Transverse colon (tissue), 4 donors: Measurements from ENCODE around the gene ALKBH2. TPM values are rescaled to one million over a fixed set of nuclear protein-coding genes. Genes with fewer than 3 reads are reported as not detected.
"Not testable (repeated sequence)": the region's sequence is repeated elsewhere in the genome, so short reads cannot be mapped to it uniquely, and the experiment has no call there.

ENCODE experiments used
- DNase-seq: peaks from one replicate; pipeline ENCODE4 v3.0.0-alpha.2; 2019
- H3K27ac ChIP-seq, 4 donors: fragments of 200-600 bp; sonication (generic); 2 replicates each; pipeline ENCODE4 v1.5.1; 2016 to 2018; ENCODE audit warnings: inconsistent platforms in 4 of 4
- H3K27me3 ChIP-seq: fragments of 200-600 bp; sonication (generic); 2 replicates; pipeline ENCODE4 v1.5.1; 2017; ENCODE audit warnings: inconsistent platforms
- H3K36me3 ChIP-seq, 4 donors: fragments of 200-600 bp; sonication (generic); 2 replicates each; pipeline ENCODE4 v1.5.1; 2017 to 2019; ENCODE audit warnings: inconsistent platforms in 4 of 4
- H3K4me1 ChIP-seq, 4 donors: fragments of 200-600 bp; sonication (generic); 2 replicates each; pipeline ENCODE4 v1.5.1; 2017 to 2020; ENCODE audit warnings: inconsistent platforms in 4 of 4
- H3K4me3 ChIP-seq, 4 donors: fragments of 200-600 bp; sonication (generic); 1 replicate in 1 of 4; 2 replicates in 3 of 4; pipeline versions ENCODE4 v1.5.1 to v1.6.1; 2017 to 2019; ENCODE audit warnings: inconsistent platforms in 4 of 4
- H3K9me3 ChIP-seq, 2 donors: fragments of 200-600 bp; sonication (generic); 2 replicates each; pipeline ENCODE4 v1.5.1; 2017 to 2019; ENCODE audit warnings: inconsistent platforms in 2 of 2
- CTCF ChIP-seq, 5 experiments: fragments of 200-600 bp in 3 of 5; fragments of 450-650 bp in 2 of 5; sonication (generic) in 3 of 5; IDR thresholded peaks; 1 replicate in 2 of 5; 2 replicates in 3 of 5; pipeline ENCODE4 v1.5.1; 2016 to 2017; ENCODE audit warnings: antibody characterized with exemption in 5 of 5, inconsistent platforms in 3 of 5, mild to moderate bottlenecking in 2 of 5, moderate library complexity in 1 of 5
- EP300 ChIP-seq: sonication (generic); formaldehyde crosslinking; IDR thresholded peaks from one replicate; pipeline ENCODE4 v1.6.1; 2017; ENCODE audit warnings: antibody characterized with exemption, low read depth
- POLR2A ChIP-seq: fragments of 450-650 bp; IDR thresholded peaks from one replicate; pipeline ENCODE4 v1.6.1; 2016; ENCODE audit warnings: antibody characterized with exemption, mild to moderate bottlenecking, moderate library complexity
- POLR2AphosphoS5 ChIP-seq, 3 donors: sonication (generic); formaldehyde crosslinking; IDR thresholded peaks; one replicate each; pipeline ENCODE4 v1.6.1; 2016; ENCODE audit warnings: antibody characterized with exemption in 3 of 3
- WGBS, 2 donors: methylation state at CpG; one replicate each; pipeline ENCODE4 v1.1.5; 2018; ENCODE audit warnings: low coverage in 1 of 2; 5-methylcytosine and 5-hydroxymethylcytosine counted together
- in situ Hi-C, 4 donors: fragments of 200-750 bp; cut with MboI; loops; one replicate each; pipeline versions ENCODE4 v1.15.0 to v1.15.1; 2017; ENCODE audit warnings: low sequenced_read_pairs in 3 of 4, low pct_ligation_motif_present in 1 of 4, low pct_unique_long_range_greater_than_20kb in 1 of 4
- intact Hi-C: fragments of 100-400 bp; cut with DNase I; formaldehyde crosslinking; loops from one replicate; pipeline ENCODE4 v1.15.1; 2023; ENCODE audit warnings: low total_unique reads
- small RNA-seq, 4 donors: library from RNA; depleted of rRNA; stranded (forward); fragments of <200 nt; gene quantifications; one replicate each; pipeline ENCODE3, GENCODE V24; 2016
- total RNA-seq, 4 donors: library from RNA; depleted of rRNA; stranded (reverse); fragments of >200 nt; gene quantifications; one replicate each; pipeline ENCODE4 v1.1.0, GENCODE V29; 2016

Gene ALKBH2
- total RNA-seq, 4 donors from 2014 or later, result 3.4 to 11.1 (median 7.1) TPM; not detected in 1

- H3K36me3 ChIP-seq, result no peaks in the 10 kb centered on the region
- intact Hi-C loops (loop anchor here (2.0 kb wide), 2 partner anchors 323 to 491 kb away; partner anchors contain the start of gene SART3), in situ Hi-C loops (no loop called here)
- peak overlapping the region in 3 of 4 donors; percentile 76 to 100 (median 78) for H3K4me3 ChIP-seq
- H3K4me1 ChIP-seq, result peaks cover 14 to 36% (median 17%) of the 10 kb centered on the region in 4 donors
- H3K27me3 ChIP-seq, result no peaks in the 10 kb centered on the region
- no peak for DNase-seq
- no peaks in the 10 kb centered on the region for H3K9me3 ChIP-seq
- TF ChIP-seq POLR2A, result no peak
- TF ChIP-seq CTCF (IDR thresholded peaks at IDR 0.05), result no peak
- no peak for TF ChIP-seq POLR2AphosphoS5 (IDR thresholded peaks at IDR 0.05)
- no peak for TF ChIP-seq EP300
- 12 to 20% methylated on average over 3 to 6 of the region's 6 CpGs for WGBS, 2 donors
- peak overlapping the region; percentile 90 to 96 (median 92) for H3K27ac ChIP-seq
Measured at GRCh38 chr12:109052097-109052413, 41.2 kb downstream of the ALKBH2 start.

- Histone ChIP-seq H3K27ac (peak overlapping the region; percentile 9 to 64 (median 59)), H3K4me1 (peaks cover 14 to 34% (median 17%) of the 10 kb centered on the region in 4 donors)
- H3K36me3 ChIP-seq, H3K9me3 ChIP-seq, intact Hi-C loops, in situ Hi-C loops, H3K4me3 ChIP-seq, H3K27me3 ChIP-seq: not testable (repeated sequence)
- 57 to 61% methylated on average over 6 to 8 of the region's 8 CpGs for WGBS, 2 donors
- DNase-seq, result peak; percentile 51
Measured at GRCh38 chr12:109049794-109050193, 43.5 kb downstream of the ALKBH2 start.

GRCh38 chr12:109048706-109049105 lies 44.6 kb downstream of the ALKBH2 start:
- H3K4me3 ChIP-seq, H3K36me3 ChIP-seq, intact Hi-C loops, in situ Hi-C loops, H3K27me3 ChIP-seq, DNase-seq, H3K9me3 ChIP-seq: not testable (repeated sequence)
- Histone ChIP-seq H3K4me1 (peaks cover 8 to 23% (median 12%) of the 10 kb centered on the region in 4 donors), H3K27ac (peak overlapping the region in 3 of 4 donors; percentile 57 to 64 (median 61))
- 56 to 77% methylated on average over 3 of the region's 3 CpGs for WGBS, 2 donors

- no peak for DNase-seq
- H3K27ac ChIP-seq, result no peak overlapping the region
- whole genome bisulfite sequencing, 2 donors, result 82 to 91% methylated on average over 4 to 8 of the region's 8 CpGs
- TF ChIP-seq EP300 (no peak), POLR2AphosphoS5 (IDR thresholded peaks at IDR 0.05) (no peak), CTCF (IDR thresholded peaks at IDR 0.05) (no peak), POLR2A (no peak)
- peaks cover 3 to 16% (median 5%) of the 10 kb centered on the region in 4 donors for H3K4me1 ChIP-seq
- no peaks in the 10 kb centered on the region for H3K9me3 ChIP-seq
- H3K27me3 ChIP-seq, result peaks cover 17% of the 10 kb centered on the region
- H3K36me3 ChIP-seq, result no peaks in the 10 kb centered on the region
- intact Hi-C loops, result no loop called here
- no peak overlapping the region for H3K4me3 ChIP-seq
- in situ Hi-C loops, result no loop called here
Measured at GRCh38 chr12:109047081-109047805, 46.0 kb downstream of the ALKBH2 start.

- WGBS, 2 donors, result 93 to 100% methylated on average over 2 to 5 of the region's 5 CpGs
- H3K4me3 ChIP-seq, result no peak overlapping the region
- in situ Hi-C loops, result no loop called here
- H3K4me1 ChIP-seq, result peaks cover 0 to 5% (median under 1%) of the 10 kb centered on the region in 4 donors
- no peak for DNase-seq
- no peak for TF ChIP-seq POLR2AphosphoS5 (IDR thresholded peaks at IDR 0.05)
- no peak for TF ChIP-seq CTCF (IDR thresholded peaks at IDR 0.05)
- no peak for TF ChIP-seq POLR2A
- H3K36me3 ChIP-seq, result no peaks in the 10 kb centered on the region
- no peaks in the 10 kb centered on the region for H3K9me3 ChIP-seq
- intact Hi-C loops, result no loop called here
- no peak overlapping the region for H3K27ac ChIP-seq
- peaks cover 28% of the 10 kb centered on the region for H3K27me3 ChIP-seq
Measured at GRCh38 chr12:109044241-109044640, 49.0 kb downstream of the ALKBH2 start.

Small RNA genes lying within 50 kb of the gene (small RNA-seq; reads per million reads assigned to genes)
- gene RNA5SP372, result 0 reads per million in 4 donors

Other genes with a start within 250 kb of the ALKBH2 start
- 10 to 100 TPM; 15.0 to 39.0 (median 18.9) TPM for gene SSH1, start 235.9 kb downstream of the ALKBH2 start, total RNA-seq
- 1 to 10 TPM in 3 of 4 donors, not detected in 1; 3.7 to 7.1 (median 4.4) TPM for gene DAO, start 213.4 kb downstream of the ALKBH2 start, total RNA-seq
- under 1 TPM in 2 of 4 donors, not detected in 2; 0.16 to 0.55 TPM for gene SVOP, start 72.4 kb downstream of the ALKBH2 start, total RNA-seq
- 10 to 100 TPM in 3 of 4 donors, 1 to 10 TPM in 1; 6.8 to 38.9 (median 24.9) TPM for gene USP30, start 40.9 kb downstream of the ALKBH2 start, total RNA-seq
- 10 to 100 TPM in 3 of 4 donors, 1 to 10 TPM in 1; 6.7 to 29.4 (median 20.9) TPM for gene UNG, start 4.1 kb upstream of the ALKBH2 start, total RNA-seq
- gene ACACB, start 23.1 kb upstream of the ALKBH2 start, total RNA-seq, result 100 to 1,000 TPM in 2 of 4 donors, 10 to 100 TPM in 2; 69.5 to 132 (median 93.6) TPM
- not detected for gene FOXN4, start 215.8 kb upstream of the ALKBH2 start, total RNA-seq